Right atrium auricular region (tissue), 2 donors: Measurements from ENCODE around the gene OSCP1. TPM values are rescaled to one million over a fixed set of nuclear protein-coding genes. Genes with fewer than 3 reads are reported as not detected.

Source experiments
- DNase-seq: peaks from one replicate; pipeline ENCODE4 v3.0.0-alpha.2; 2019; ENCODE audit warnings: low spot score
- H3K27ac ChIP-seq, 2 donors: fragments of 200-600 bp; sonication (generic); 1 replicate in 1 of 2; 2 replicates in 1 of 2; pipeline ENCODE4 v1.5.1; 2016 to 2019
- H3K27me3 ChIP-seq, 2 donors: fragments of 200-600 bp; sonication (generic); one replicate each; pipeline versions ENCODE4 v1.5.1 to v1.6.0; 2017 to 2019
- H3K36me3 ChIP-seq: fragments of 200-600 bp; sonication (generic); one replicate; pipeline ENCODE4 v1.5.1; 2016
- H3K4me1 ChIP-seq, 2 donors: fragments of 200-600 bp; sonication (generic); one replicate each; pipeline versions ENCODE4 v1.5.1 to v1.6.0; 2017 to 2019
- H3K4me3 ChIP-seq, 2 donors: fragments of 200-600 bp; sonication (generic); 1 replicate in 1 of 2; 2 replicates in 1 of 2; pipeline ENCODE4 v1.5.1; 2017 to 2019; ENCODE audit warnings: mild to moderate bottlenecking in 1 of 2, moderate library complexity in 1 of 2
- H3K9me3 ChIP-seq, 2 donors: fragments of 200-600 bp; sonication (generic); one replicate each; pipeline ENCODE4 v1.5.1; 2019
- total RNA-seq, 2 donors: library from RNA; depleted of rRNA; stranded (reverse); fragments of >200 nt; gene quantifications; one replicate each; pipeline ENCODE4 v1.1.0, GENCODE V29; 2016
- TF ChIP-seq, protein P1 (sequence below), 2 donors: fragments of 200-600 bp; sonication (generic); IDR thresholded peaks; one replicate each; pipeline ENCODE4 v1.5.1; 2019; ENCODE audit warnings: antibody characterized with exemption in 2 of 2

The OSCP1 gene
- total RNA-seq, 2 donors from 2014 or later, result 4.9 to 7.9 TPM

DNA sequence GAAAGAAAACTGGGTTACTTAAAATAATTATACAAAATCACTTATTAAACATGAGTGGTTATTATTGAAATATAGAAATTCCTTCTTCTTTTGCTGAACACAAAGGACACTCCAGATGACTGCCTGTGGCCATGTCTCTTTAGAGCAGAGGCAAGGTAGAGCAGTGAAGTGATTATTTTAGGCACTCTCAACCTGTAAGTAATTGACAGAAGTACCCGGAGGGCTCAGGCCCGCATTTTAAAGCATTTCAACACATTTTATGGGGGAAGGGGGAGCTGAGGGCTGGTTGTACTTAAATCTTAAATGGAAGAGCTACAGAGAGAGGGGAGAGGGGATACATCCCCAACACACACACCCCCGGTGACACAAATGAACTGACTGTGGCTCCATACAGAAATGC lies 10.2 kb downstream of the OSCP1 start:
- H3K27me3 ChIP-seq, result no peaks in the 10 kb centered on the region
- no peaks in the 10 kb centered on the region for H3K9me3 ChIP-seq
- DNase-seq, result no peak
- peaks cover 15% of the 10 kb centered on the region for H3K36me3 ChIP-seq
- H3K4me1 ChIP-seq, result no peaks in the 10 kb centered on the region
- H3K4me3 ChIP-seq, result no peak overlapping the region
- TF ChIP-seq, protein P1, sequence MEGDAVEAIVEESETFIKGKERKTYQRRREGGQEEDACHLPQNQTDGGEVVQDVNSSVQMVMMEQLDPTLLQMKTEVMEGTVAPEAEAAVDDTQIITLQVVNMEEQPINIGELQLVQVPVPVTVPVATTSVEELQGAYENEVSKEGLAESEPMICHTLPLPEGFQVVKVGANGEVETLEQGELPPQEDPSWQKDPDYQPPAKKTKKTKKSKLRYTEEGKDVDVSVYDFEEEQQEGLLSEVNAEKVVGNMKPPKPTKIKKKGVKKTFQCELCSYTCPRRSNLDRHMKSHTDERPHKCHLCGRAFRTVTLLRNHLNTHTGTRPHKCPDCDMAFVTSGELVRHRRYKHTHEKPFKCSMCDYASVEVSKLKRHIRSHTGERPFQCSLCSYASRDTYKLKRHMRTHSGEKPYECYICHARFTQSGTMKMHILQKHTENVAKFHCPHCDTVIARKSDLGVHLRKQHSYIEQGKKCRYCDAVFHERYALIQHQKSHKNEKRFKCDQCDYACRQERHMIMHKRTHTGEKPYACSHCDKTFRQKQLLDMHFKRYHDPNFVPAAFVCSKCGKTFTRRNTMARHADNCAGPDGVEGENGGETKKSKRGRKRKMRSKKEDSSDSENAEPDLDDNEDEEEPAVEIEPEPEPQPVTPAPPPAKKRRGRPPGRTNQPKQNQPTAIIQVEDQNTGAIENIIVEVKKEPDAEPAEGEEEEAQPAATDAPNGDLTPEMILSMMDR (IDR thresholded peaks at IDR 0.05), result no peak
- H3K27ac ChIP-seq, result no peak overlapping the region

GRCh38 chr1:36438715-36439114 lies 11.5 kb downstream of the OSCP1 start:
- Histone ChIP-seq H3K27me3 (no peaks in the 10 kb centered on the region), H3K4me3 (no peak overlapping the region), H3K27ac (no peak overlapping the region), H3K4me1 (no peaks in the 10 kb centered on the region), H3K36me3 (peaks cover 15% of the 10 kb centered on the region), H3K9me3 (no peaks in the 10 kb centered on the region)
- TF ChIP-seq, protein P1 (IDR thresholded peaks at IDR 0.05), result no peak
- no peak for DNase-seq

GRCh38 chr1:36436821-36437220 lies 13.4 kb downstream of the OSCP1 start:
- Histone ChIP-seq H3K27me3 (no peaks in the 10 kb centered on the region), H3K9me3 (no peaks in the 10 kb centered on the region), H3K36me3 (peaks cover 19% of the 10 kb centered on the region), H3K4me1 (no peaks in the 10 kb centered on the region), H3K4me3 (no peak overlapping the region), H3K27ac (no peak overlapping the region)
- TF ChIP-seq, protein P1 (IDR thresholded peaks at IDR 0.05), result no peak
- DNase-seq, result no peak

GRCh38 chr1:36433102-36433501 lies 17.1 kb downstream of the OSCP1 start:
- Histone ChIP-seq H3K27me3 (no peaks in the 10 kb centered on the region), H3K36me3 (peaks cover 24% of the 10 kb centered on the region), H3K4me3 (no peak overlapping the region), H3K4me1 (no peaks in the 10 kb centered on the region), H3K9me3 (no peaks in the 10 kb centered on the region), H3K27ac (no peak overlapping the region)
- TF ChIP-seq, protein P1 (IDR thresholded peaks at IDR 0.05), result no peak
- no peak for DNase-seq

DNA sequence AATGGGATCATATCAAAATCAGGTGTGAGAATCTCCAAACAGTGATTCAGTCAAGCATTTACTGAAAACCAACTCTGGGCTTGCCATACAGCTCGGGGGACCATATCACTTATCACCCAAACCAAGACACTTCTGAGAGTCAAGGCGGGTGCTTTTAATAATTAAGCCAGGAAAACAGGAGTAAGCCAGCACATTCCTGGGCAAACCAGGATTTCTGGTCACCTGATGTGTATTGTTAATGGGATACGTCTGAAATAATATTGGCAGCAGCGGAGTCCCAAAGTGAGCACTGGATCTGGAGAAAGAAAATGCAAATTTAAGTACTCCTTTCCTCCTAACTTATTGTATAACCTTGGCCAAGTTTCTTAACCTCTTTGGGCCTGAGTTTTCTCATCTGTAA lies 17.6 kb downstream of the OSCP1 start:
- peaks cover 21% of the 10 kb centered on the region for H3K36me3 ChIP-seq
- no peak for DNase-seq
- no peak overlapping the region for H3K4me3 ChIP-seq
- H3K4me1 ChIP-seq, result no peaks in the 10 kb centered on the region
- TF ChIP-seq, protein P1 (IDR thresholded peaks at IDR 0.05), result no peak
- no peaks in the 10 kb centered on the region for H3K27me3 ChIP-seq
- H3K27ac ChIP-seq, result no peak overlapping the region
- H3K9me3 ChIP-seq, result no peaks in the 10 kb centered on the region

DNA sequence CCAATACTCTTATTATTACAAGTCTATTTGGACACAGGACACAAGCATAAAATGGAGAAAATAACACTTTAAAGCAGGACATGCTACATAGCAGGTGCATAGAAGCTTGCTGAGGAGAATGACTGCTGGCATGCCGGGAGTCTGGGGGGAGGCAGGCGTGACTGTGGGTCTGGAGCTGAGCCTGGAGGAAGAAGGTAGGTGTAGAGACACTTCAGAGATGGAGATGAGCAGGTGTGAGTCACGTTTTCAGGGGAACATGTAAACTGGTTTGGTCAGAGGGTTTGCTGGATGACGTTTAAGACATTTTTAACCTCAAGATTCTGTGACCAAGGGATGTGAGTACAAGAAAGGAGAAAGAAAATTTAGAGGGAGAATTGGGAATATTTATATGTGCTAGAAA lies 24.5 kb downstream of the OSCP1 start:
- H3K4me3 ChIP-seq, result no peak overlapping the region
- H3K36me3 ChIP-seq, result peaks cover 12% of the 10 kb centered on the region
- no peak overlapping the region for H3K27ac ChIP-seq
- no peaks in the 10 kb centered on the region for H3K27me3 ChIP-seq
- TF ChIP-seq, protein P1 (IDR thresholded peaks at IDR 0.05), result no peak
- no peaks in the 10 kb centered on the region for H3K4me1 ChIP-seq
- no peak for DNase-seq
- H3K9me3 ChIP-seq, result no peaks in the 10 kb centered on the region
